GM19025 (cell line): ENCODE results near the gene MAP7D3.
"Not testable (repeated sequence)": the region's sequence is repeated elsewhere in the genome, so short reads cannot be mapped to it uniquely, and the experiment has no call there.

ENCODE experiments used
- ATAC-seq: cut with Tn5 transposase; IDR thresholded peaks from one replicate; pipeline ENCODE4 v1.9.1; 2021; ENCODE audit warnings: mild to moderate bottlenecking, low read depth, moderate library complexity; ENCODE audit not compliant: unreplicated experiment

MAP7D3 gene

DNA sequence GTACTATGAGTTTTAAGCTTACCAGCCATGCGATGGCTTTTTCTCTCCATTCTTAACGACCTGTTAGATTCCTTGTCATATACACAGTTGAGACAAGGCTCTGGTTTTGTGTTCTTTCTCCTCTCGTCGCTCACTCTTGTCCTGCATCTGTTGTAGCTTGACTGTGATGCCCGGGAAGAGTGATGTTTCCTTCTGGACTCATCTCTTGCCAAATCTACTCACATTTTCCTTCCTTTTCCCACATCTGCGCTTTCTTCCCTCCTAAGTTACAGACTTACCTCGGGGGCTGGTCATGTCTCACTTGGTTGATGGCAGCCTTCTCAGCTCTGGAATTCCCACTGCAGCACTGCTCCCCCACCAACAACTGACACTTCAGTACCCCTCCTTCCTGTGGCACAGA lies 4.8 kb upstream of the MAP7D3 start:
- ATAC-seq: no peak

DNA sequence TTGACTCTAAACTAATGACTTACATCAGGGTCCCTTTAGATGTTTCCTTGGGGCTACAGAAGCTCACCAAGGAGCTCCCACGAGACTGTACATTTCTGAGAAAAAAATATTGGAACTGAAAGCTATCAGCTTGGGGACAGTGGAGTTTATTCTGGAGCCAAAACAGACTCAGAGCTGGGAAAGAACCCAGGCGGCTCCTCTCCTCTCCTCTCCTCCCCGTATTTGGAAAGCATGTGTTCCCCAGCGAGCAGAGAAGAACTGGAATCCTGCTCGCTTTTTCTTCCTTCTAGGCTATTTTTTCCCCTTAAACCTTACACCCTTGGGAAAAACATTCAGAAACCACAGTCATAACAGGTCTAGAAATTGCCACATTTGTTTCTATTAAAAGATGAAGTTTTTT lies 4.3 kb upstream of the MAP7D3 start:
- no peak for ATAC-seq

DNA sequence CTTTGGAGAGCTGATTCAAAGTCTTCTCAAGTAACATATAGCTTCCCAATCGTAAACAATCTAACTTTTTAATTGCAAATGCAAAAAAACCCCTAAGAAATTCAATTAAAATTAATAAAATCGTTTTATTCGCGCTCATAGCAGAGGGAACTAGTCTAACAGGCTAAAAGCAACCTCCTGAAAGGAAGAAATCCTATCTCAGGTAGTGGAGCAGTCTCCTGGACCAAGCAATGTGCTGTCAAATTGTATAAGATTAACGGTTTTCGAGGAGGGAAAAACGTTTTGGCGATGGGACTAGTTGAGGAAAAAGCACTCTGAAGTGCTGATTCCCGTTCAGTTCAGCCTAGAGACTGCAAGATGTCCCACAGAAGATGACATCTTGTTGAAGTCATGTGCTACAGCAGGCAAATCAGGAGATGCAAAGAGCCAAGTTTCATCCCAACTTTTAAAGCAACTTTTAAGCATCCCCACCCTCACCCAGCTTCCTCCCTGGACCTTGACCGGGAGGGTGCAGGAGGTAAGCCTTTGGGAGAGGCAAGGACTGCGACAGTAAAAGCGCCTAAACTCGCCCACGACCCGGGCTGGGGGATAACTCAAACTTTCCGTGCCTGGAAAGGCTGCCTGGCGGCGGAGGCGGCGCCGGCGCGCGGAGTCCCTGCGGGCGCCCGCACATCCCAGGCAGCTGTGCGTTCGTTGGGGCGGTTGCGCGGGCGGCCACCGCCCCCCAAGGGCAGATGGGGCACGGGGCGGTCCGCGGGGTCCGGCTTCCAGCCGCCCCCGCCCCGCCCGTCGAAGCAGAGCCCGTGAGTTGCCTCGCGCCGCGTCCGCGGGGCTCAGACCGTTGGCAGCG lies 784 bp downstream of the MAP7D3 start:
- peak; percentile 33 for ATAC-seq

DNA sequence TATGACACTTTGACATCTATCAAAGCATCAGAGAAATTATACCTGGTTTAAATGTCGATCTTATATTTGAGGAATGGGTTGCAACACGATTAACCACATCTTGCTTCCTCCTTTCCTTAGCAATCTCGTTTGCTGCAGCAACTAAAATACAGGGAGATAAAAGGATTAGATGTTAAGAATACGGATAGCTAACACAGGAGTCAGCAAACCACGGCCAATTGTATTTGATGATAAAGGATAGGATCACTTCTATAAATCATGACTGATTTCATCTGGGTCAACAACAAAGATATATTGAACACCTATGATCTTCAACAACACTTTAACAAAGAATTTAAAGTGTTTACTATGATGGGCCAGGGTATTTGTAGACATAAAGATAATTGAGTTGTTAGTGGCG lies 5.0 kb downstream of the MAP7D3 start:
- no peak for ATAC-seq

- ATAC-seq: not testable (repeated sequence)
Measured at GRCh38 chrX:136237849-136238248, 13.4 kb downstream of the MAP7D3 start.

DNA sequence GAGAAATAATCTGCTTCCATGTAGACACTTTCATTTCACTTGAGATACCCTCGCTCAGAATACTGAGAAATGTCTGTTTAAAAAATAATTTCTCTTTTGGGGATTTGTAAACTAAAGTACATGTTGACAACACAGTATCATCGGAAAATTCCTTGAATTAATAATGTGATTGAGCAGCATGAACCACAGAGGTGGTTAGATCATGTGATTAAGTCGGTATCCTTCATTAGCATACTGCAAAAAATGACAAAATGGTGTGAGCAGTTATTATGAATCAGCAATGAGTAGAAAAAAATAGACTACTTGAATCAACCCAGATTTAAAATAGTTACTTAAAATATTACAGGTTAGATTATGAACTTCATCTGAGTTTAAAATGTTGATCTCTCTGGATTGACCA lies 14.1 kb downstream of the MAP7D3 start:
- no peak for ATAC-seq

GRCh38 chrX:136228839-136229207 lies 22.4 kb downstream of the MAP7D3 start:
- ATAC-seq: peak; percentile 44

- no peak for ATAC-seq
Measured at GRCh38 chrX:136227948-136228838, 23.0 kb downstream of the MAP7D3 start.

GRCh38 chrX:136227074-136227473 lies 24.1 kb downstream of the MAP7D3 start:
- ATAC-seq: no peak

DNA sequence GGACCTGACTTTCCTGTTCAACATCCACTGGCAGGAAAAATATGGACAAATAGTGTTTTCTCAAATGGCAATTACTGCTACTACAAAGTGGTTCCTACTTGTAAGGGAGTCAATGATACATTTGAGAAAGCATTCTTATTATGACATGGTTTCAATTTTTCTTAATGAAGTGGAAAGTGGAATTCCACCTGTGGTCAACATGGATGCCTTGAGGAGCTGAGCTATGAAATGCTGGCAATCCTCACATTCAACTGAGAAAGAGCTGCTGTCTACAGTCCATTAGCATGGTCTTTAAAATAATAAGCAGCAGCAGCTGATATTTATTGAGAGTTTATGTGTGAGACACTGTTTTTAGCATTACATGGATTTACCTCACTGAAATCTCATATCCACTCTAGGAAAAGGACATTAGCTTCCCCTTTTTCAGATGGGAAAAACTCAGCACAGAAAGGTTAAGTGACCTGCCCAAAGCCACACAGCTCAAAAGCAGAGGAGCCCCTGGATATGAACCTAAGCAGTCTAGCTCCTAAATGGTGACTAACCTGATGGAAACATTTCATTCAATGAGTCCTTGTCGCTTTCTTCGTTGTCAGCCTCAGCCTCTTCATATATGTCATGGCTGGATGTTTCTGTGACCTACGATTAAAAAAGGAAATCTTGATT lies 29.2 kb downstream of the MAP7D3 start:
- ATAC-seq: no peak

DNA sequence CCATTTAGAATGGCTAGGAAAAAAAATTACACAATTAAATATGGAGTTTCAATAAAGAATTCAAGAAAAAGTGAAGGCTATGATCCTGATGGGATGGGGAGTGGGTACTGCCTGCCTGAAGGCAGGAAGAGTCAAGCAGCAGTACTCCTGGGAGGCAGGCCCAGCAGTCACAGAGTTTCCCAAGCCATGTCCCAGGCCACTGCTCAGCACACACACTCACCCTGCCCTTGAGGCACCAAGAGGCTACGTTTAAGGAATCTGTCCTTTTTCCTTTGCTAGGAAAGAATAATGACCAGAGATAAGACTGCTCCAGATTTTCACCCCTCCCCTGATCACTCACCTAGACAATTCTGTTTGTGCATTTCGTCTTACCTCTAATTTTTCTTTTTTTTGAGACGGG lies 30.2 kb downstream of the MAP7D3 start:
- no peak for ATAC-seq

- ATAC-seq: no peak
Measured at GRCh38 chrX:136220540-136220939, 30.7 kb downstream of the MAP7D3 start.

DNA sequence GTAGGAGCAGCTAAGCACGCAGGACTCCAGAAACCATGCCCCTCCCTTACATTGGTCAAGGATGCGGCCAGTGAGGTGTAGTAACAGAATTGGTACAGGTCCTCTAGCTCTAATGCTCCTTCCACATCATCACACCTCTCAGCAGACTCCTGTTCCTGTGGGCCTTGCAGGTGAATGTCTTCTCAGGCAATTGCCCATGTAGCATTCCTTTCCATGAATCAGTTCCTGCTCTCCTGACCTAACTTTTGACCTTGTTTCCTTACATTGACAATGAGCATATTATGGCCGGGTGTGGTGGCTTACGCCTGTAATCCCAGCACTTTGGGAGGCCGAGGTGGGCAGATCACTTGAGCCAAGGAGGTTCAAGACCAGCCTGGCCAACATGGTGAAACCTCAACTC lies 31.3 kb downstream of the MAP7D3 start:
- ATAC-seq: no peak

DNA sequence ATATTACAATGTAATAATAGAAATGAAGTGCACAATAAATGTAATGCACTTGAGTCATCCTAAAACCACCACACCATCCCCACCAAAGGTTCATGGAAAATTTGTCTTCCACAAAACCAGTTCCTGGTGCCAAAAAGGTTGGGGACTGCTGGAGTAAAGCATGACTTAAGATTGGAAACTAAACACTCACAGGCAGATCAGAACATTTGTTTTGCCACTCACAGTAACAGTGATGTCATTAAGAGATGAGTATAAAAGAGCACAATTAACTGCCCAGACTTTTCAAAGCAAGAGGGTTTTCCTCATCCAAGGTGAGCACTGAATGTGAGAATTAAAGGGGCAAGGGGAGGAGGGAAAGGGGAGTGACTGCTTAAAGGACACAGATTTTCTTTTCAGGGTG lies 35.6 kb downstream of the MAP7D3 start:
- ATAC-seq: no peak

GRCh38 chrX:136214551-136214950 lies 36.6 kb downstream of the MAP7D3 start:
- no peak for ATAC-seq

GRCh38 chrX:136212557-136213111 lies 38.6 kb downstream of the MAP7D3 start:
- no peak for ATAC-seq

GRCh38 chrX:136211766-136212556 lies 39.2 kb downstream of the MAP7D3 start:
- ATAC-seq: no peak

DNA sequence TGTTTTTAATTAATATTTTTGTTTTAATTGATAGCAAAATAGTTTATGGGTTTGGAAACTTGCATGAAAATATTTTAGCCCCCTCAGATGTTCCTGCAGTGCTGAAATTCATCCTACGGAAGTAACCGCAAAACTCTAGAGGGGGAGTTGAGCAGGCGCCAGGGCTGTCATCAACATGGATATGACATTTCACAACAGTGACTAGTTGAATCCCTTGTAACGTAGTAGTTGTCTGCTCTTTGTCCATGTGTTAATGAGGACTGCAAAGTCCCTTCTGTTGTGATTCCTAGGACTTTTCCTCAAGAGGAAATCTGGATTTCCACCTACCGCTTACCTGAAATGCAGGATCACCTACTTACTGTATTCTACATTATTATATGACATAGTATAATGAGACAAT lies 40.4 kb downstream of the MAP7D3 start:
- no peak for ATAC-seq

DNA sequence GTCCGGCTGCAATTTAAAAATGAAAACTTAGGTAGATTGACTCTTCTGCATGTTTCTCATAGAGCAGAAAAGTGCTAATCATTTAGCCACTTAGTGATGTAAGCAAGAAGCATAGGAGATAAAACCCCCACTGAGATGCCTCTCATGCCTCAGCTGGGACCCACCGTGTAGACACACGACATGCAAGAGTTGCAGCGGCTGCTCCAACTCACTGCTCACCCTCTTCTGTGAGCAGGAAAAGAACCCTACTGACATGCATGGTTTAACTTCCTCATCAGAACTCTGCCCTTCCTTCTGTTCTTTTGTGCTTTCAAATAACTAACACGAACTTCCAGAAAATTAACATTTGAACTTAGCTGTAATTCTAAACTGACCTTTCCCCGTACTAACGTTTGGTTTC lies 41.0 kb downstream of the MAP7D3 start:
- no peak for ATAC-seq

DNA sequence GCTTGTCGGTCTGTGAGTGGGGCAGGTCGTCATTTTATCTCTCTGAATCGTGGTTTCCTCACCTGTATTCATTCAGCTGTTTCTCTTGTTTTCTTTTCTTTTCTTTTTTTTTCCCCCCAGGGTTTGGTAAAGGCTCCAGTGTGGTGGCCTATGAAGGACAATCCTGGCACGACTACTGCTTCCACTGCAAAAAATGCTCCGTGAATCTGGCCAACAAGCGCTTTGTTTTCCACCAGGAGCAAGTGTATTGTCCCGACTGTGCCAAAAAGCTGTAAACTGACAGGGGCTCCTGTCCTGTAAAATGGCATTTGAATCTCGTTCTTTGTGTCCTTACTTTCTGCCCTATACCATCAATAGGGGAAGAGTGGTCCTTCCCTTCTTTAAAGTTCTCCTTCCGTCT lies 41.4 kb downstream of the MAP7D3 start:
- no peak for ATAC-seq
